Adrenal gland (tissue), 12 donors: ENCODE results near the gene AHNAK2. TPM values are rescaled to one million over a fixed set of nuclear protein-coding genes. Genes with fewer than 3 reads are reported as not detected.

Experiments used
- DNase-seq, 7 donors: peaks; one replicate each; pipeline ENCODE4 v3.0.0-alpha.2; 2019 to 2020
- H3K27ac ChIP-seq, 5 donors: fragments of 200-600 bp; sonication (generic) in 4 of 5; 1 replicate in 3 of 5; 2 replicates in 2 of 5; pipeline versions ENCODE4 v1.5.1 to v1.8.0; 2016 to 2020; ENCODE audit warnings: mild to moderate bottlenecking in 1 of 5
- H3K27me3 ChIP-seq: fragments of 200-600 bp; 2 replicates; pipeline ENCODE4 v1.8.0; 2021
- H3K36me3 ChIP-seq, 2 donors: fragments of 200-600 bp; replicated peaks in 1 of 2; 1 replicate in 1 of 2; 2 replicates in 1 of 2; pipeline versions ENCODE4 v1.5.1 to v1.8.0; 2018 to 2022
- H3K4me1 ChIP-seq, 2 donors: fragments of 200-600 bp; replicated peaks in 1 of 2; 1 replicate in 1 of 2; 2 replicates in 1 of 2; pipeline versions ENCODE4 v1.5.1 to v1.8.0; 2018 to 2021
- H3K4me3 ChIP-seq, 4 donors: fragments of 200-600 bp; sonication (generic) in 3 of 4; one replicate each; pipeline ENCODE4 v1.5.1; 2016 to 2018
- H3K9me3 ChIP-seq, 3 donors: fragments of 200-600 bp; sonication (generic) in 1 of 3; replicated peaks in 1 of 3; 1 replicate in 2 of 3; 2 replicates in 1 of 3; pipeline versions ENCODE4 v1.5.1 to v1.8.0; 2016 to 2021
- CTCF ChIP-seq, 6 experiments: fragments of 450-650 bp in 4 of 6; fragments of 200-600 bp in 2 of 6; sonication (generic) in 1 of 6; IDR thresholded peaks; 1 replicate in 5 of 6; 2 replicates in 1 of 6; pipeline versions ENCODE4 v1.5.1 to v1.8.0; 2016 to 2021; ENCODE audit warnings: antibody characterized with exemption in 6 of 6, mild to moderate bottlenecking in 2 of 6, moderate library complexity in 1 of 6
- POLR2A ChIP-seq, 2 donors: fragments of 450-650 bp; IDR thresholded peaks; one replicate each; pipeline ENCODE4 v1.6.1; 2017; ENCODE audit warnings: antibody characterized with exemption in 2 of 2, mild to moderate bottlenecking in 2 of 2, moderate library complexity in 1 of 2
- WGBS, 4 donors: extraction: QIAGEN DNeasy Blood & Tissue Kit in 2 of 4; methylation state at CpG; one replicate each; pipeline versions ENCODE4 v1.1.5 to v1.1.7; 2013 to 2017; 5-methylcytosine and 5-hydroxymethylcytosine counted together
- intact Hi-C, 2 donors: fragments of 100-400 bp; cut with DNase I; formaldehyde crosslinking; loops; one replicate each; pipeline versions ENCODE4 v1.14.1 to v1.15.0; 2022 to 2023
- polyA plus RNA-seq, 3 donors: library from polyadenylated mRNA; stranded (reverse); fragments of 200-250 nt in 2 of 3; fragments of 350-450 nt in 1 of 3; fragmentation: Illumina TruSeq in 1 of 3; extraction: RNeasy Lipid Tissue Mini Kit (QIAGEN cat#74804) in 1 of 3; gene quantifications; one replicate each; pipeline ENCODE4 v1.2.3, GENCODE V29; 2013 to 2014
- total RNA-seq, 9 donors: library from RNA; depleted of rRNA in 4 of 9; stranded (reverse); fragments of >200 nt in 4 of 9; fragments of 120-200 nt in 1 of 9; fragmentation: NEBNext Ultra II Directional in 1 of 9; extraction: Animal tissue kit (Norgen Biotek cat#: 25700) in 1 of 9; gene quantifications; one replicate each; pipeline versions ENCODE4 v1.1.0 to v1.2.4, GENCODE V29; 2013 to 2023
- donor health status: healthy with polysubstance abuse.
- donor health status: Bipolar disorder and iron deficiency.
- donor health status: DM: yes; HTN: yes; CAD: no.
- donor health status: DM: no; HTN: no; CAD: no.
- donor health status: DM: no; HTN: no; CAD: no.
- donor health status: DM: yes; HTN: yes; CAD: no.

AHNAK2 gene
- total and polyA plus RNA-seq, 12 donors = 0.67 to 16.0 (median 4.1) TPM

GRCh38 chr14:104993306-104993705, 15.1 kb upstream of the AHNAK2 start:
- intact Hi-C loops = no loop called here
- no peaks in the 10 kb centered on the region for H3K4me1 ChIP-seq
- no peak for TF ChIP-seq CTCF (IDR thresholded peaks at IDR 0.05)
- TF ChIP-seq POLR2A (IDR thresholded peaks at IDR 0.05) = no peak
- DNase-seq = no peak
- no peak overlapping the region for H3K4me3 ChIP-seq
- H3K9me3 ChIP-seq = no peaks in the 10 kb centered on the region
- H3K27me3 ChIP-seq = no peaks in the 10 kb centered on the region
- WGBS, 4 donors = 94 to 98% (median 96%) methylated on average over 12 of the region's 12 CpGs
- peaks cover 0 to 20% of the 10 kb centered on the region in 2 donors for H3K36me3 ChIP-seq
- H3K27ac ChIP-seq = no peak overlapping the region

- intact Hi-C loops = no loop called here
- WGBS, 4 donors = 92 to 96% (median 95%) methylated on average over 11 of the region's 11 CpGs
- H3K9me3 ChIP-seq = no peaks in the 10 kb centered on the region
- no peaks in the 10 kb centered on the region for H3K27me3 ChIP-seq
- TF ChIP-seq POLR2A (IDR thresholded peaks at IDR 0.05) (no peak), CTCF (IDR thresholded peaks at IDR 0.05) (no peak)
- no peaks in the 10 kb centered on the region for H3K4me1 ChIP-seq
- DNase-seq = no peak
- H3K27ac ChIP-seq = no peak overlapping the region
- no peak overlapping the region for H3K4me3 ChIP-seq
- H3K36me3 ChIP-seq = peaks cover 0 to 20% of the 10 kb centered on the region in 2 donors
Measured at GRCh38 chr14:104992501-104992900, 14.3 kb upstream of the AHNAK2 start.

- Histone ChIP-seq H3K36me3 (peaks cover 0 to 20% of the 10 kb centered on the region in 2 donors), H3K9me3 (no peaks in the 10 kb centered on the region), H3K4me1 (peaks cover 0 to 5% of the 10 kb centered on the region in 2 donors), H3K4me3 (no peak overlapping the region), H3K27me3 (no peaks in the 10 kb centered on the region), H3K27ac (no peak overlapping the region)
- DNase-seq = no peak
- TF ChIP-seq POLR2A (IDR thresholded peaks at IDR 0.05) = no peak
- no peak for TF ChIP-seq CTCF (IDR thresholded peaks at IDR 0.05)
- intact Hi-C loops = no loop called here
- 95 to 98% (median 97%) methylated on average over 34 of the region's 34 CpGs for WGBS, 4 donors
Measured at GRCh38 chr14:104991896-104992230, 13.7 kb upstream of the AHNAK2 start.

- Histone ChIP-seq H3K9me3 (no peaks in the 10 kb centered on the region), H3K36me3 (peaks cover 0 to 20% of the 10 kb centered on the region in 2 donors), H3K4me1 (peaks cover 5 to 14% of the 10 kb centered on the region in 2 donors), H3K27me3 (no peaks in the 10 kb centered on the region), H3K4me3 (no peak overlapping the region), H3K27ac (no peak overlapping the region)
- intact Hi-C loops = no loop called here
- TF ChIP-seq CTCF (IDR thresholded peaks at IDR 0.05) (no peak), POLR2A (IDR thresholded peaks at IDR 0.05) (no peak)
- 89 to 92% (median 90%) methylated on average over 6 to 7 of the region's 7 CpGs for WGBS, 4 donors
- no peak for DNase-seq
Measured at GRCh38 chr14:104989951-104990303, 11.8 kb upstream of the AHNAK2 start.
